Measurements from ENCODE around the gene SLC49A4.

- TF ChIP-seq ATF3 (CRISPR knock-in tag; conservative IDR thresholded peaks at IDR 0.05) = no peak
- TF ChIP-seq, protein P1, sequence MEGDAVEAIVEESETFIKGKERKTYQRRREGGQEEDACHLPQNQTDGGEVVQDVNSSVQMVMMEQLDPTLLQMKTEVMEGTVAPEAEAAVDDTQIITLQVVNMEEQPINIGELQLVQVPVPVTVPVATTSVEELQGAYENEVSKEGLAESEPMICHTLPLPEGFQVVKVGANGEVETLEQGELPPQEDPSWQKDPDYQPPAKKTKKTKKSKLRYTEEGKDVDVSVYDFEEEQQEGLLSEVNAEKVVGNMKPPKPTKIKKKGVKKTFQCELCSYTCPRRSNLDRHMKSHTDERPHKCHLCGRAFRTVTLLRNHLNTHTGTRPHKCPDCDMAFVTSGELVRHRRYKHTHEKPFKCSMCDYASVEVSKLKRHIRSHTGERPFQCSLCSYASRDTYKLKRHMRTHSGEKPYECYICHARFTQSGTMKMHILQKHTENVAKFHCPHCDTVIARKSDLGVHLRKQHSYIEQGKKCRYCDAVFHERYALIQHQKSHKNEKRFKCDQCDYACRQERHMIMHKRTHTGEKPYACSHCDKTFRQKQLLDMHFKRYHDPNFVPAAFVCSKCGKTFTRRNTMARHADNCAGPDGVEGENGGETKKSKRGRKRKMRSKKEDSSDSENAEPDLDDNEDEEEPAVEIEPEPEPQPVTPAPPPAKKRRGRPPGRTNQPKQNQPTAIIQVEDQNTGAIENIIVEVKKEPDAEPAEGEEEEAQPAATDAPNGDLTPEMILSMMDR (IDR thresholded peaks at IDR 0.05) = no peak
- TF ChIP-seq CREB1 (CRISPR knock-in tag; IDR thresholded peaks at IDR 0.05) = no peak
- TF ChIP-seq ELF4 (CRISPR knock-in tag; IDR thresholded peaks at IDR 0.05; ENCODE audit: low read depth) = no peak
- TF ChIP-seq ZSCAN18 (CRISPR knock-in tag; IDR thresholded peaks at IDR 0.05) = no peak
- no peak for TF ChIP-seq ZNF121 (CRISPR knock-in tag; IDR thresholded peaks at IDR 0.05)
- no peak for TF ChIP-seq MLX (CRISPR knock-in tag; IDR thresholded peaks at IDR 0.05)
- TF ChIP-seq USF1 (CRISPR knock-in tag; IDR thresholded peaks at IDR 0.05) = no peak
- TF ChIP-seq IRF2 (CRISPR knock-in tag; IDR thresholded peaks at IDR 0.05; ENCODE audit: borderline replicate concordance, low read depth) = no peak
- TF ChIP-seq KAT7 (CRISPR knock-in tag; IDR thresholded peaks at IDR 0.05; ENCODE audit: borderline replicate concordance) = no peak
These were observed 62.1 kb downstream of the SLC49A4 start for GRCh38 chr3:122857019-122857418.
